Measurements from ENCODE around the gene PHACTR4. TPM values are rescaled to one million over a fixed set of nuclear protein-coding genes. Genes with fewer than 3 reads are reported as not detected.

PHACTR4 gene
- total RNA-seq, 6 experiments from 2014 or later, result 16.1 to 25.8 (median 23.3) TPM

DNA sequence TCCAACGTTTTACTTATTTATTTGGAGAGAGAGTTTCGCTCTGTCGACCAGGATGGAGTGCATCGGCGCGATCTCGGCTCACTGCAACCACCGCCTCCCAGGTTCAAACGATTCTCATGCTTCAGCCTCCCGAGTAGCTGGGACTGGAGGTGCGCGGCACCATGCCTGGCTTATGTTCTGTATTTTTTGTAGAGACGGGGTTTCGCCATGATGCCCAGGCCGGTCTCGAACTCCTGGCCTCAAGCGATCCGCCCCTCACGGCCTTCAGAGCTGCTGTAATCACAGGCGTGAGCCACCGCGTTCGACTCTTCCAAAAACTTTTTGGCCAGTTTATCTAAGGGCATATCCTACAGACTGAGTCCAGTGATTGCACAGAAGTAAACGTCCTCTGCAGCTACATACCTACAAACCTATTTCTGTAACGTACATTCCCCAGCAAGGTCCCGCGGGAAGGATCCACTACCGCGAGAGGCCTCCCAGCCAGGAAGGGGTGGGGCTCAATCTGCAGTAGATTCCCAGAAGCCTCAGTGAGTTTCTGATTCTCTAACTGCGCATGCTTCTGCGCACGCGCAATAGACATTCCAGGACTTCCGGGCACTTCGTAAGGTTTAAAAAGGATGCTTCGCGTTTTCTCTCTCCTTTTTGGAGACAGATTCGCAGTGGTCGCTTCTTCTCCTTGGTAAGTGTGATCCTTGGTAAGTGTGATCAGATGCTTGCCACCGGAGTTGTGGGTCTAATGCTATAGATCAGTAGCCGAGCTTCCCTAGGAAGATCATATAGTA lies 136.1 kb downstream of the PHACTR4 start, which contains the start of gene RCC1:
RCC1 (plus strand) TSS at position 638 of the 782 bp plus-strand sequence. CDS start 23,824 bp downstream, outside the sequence.
- TF ChIP-seq POLR2A (IDR thresholded peaks at IDR 0.05), result peak; percentile 99
- TF ChIP-seq, protein P1, sequence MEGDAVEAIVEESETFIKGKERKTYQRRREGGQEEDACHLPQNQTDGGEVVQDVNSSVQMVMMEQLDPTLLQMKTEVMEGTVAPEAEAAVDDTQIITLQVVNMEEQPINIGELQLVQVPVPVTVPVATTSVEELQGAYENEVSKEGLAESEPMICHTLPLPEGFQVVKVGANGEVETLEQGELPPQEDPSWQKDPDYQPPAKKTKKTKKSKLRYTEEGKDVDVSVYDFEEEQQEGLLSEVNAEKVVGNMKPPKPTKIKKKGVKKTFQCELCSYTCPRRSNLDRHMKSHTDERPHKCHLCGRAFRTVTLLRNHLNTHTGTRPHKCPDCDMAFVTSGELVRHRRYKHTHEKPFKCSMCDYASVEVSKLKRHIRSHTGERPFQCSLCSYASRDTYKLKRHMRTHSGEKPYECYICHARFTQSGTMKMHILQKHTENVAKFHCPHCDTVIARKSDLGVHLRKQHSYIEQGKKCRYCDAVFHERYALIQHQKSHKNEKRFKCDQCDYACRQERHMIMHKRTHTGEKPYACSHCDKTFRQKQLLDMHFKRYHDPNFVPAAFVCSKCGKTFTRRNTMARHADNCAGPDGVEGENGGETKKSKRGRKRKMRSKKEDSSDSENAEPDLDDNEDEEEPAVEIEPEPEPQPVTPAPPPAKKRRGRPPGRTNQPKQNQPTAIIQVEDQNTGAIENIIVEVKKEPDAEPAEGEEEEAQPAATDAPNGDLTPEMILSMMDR (IDR thresholded peaks at IDR 0.05), result no peak
- intact Hi-C loops (cut with DNase I), result no loop called here
- DNase-seq, result peak; percentile 95 to 96 (median 96)
- WGBS (ENCODE audit: insufficient coverage, low coverage, low lambda C conversion rate, missing lambda C conversion rate), result 2% methylated on average over 39 of the region's 41 CpGs
- peak; percentile 90 to 98 (median 96) for ATAC-seq
- peak within 1 kb of the TSS; percentile 53 to 85 (median 60) for H3K27ac ChIP-seq
- peaks cover 0 to 30% (median 11%) of the 10 kb centered on the region in 4 donors for H3K4me1 ChIP-seq
- H3K36me3 ChIP-seq, result peaks cover 14 to 31% (median 21%) of the 10 kb centered on the region in 4 donors
- H3K4me3 ChIP-seq, result peak within 1 kb of the TSS; percentile 72 to 94 (median 85)
- H3K27me3 ChIP-seq, result no peaks in the 10 kb centered on the region
- H3K9me3 ChIP-seq, result no peaks in the 10 kb centered on the region

- peak overlapping the region; percentile 72 to 94 (median 85) for H3K4me3 ChIP-seq
- H3K9me3 ChIP-seq, result no peaks in the 10 kb centered on the region
- intact Hi-C loops (cut with DNase I), result no loop called here
- under 1% methylated on average over 14 of the region's 14 CpGs for WGBS (ENCODE audit: insufficient coverage, low coverage, low lambda C conversion rate, missing lambda C conversion rate)
- DNase-seq (no peak), ATAC-seq (no peak)
- no peaks in the 10 kb centered on the region for H3K27me3 ChIP-seq
- peaks cover 0 to 30% (median 11%) of the 10 kb centered on the region in 4 donors for H3K4me1 ChIP-seq
- peaks cover 16 to 44% (median 27%) of the 10 kb centered on the region in 4 donors for H3K36me3 ChIP-seq
- H3K27ac ChIP-seq, result peak overlapping the region; percentile 44 to 85 (median 53)
- TF ChIP-seq, protein P1 (IDR thresholded peaks at IDR 0.05), result no peak
- no peak for TF ChIP-seq POLR2A (IDR thresholded peaks at IDR 0.05)
These were observed 137.3 kb downstream of the PHACTR4 start for GRCh38 chr1:28506907-28507246.

- Histone ChIP-seq H3K9me3 (no peaks in the 10 kb centered on the region), H3K27me3 (no peaks in the 10 kb centered on the region), H3K36me3 (peaks cover 16 to 48% (median 29%) of the 10 kb centered on the region in 4 donors), H3K4me3 (peak overlapping the region; percentile 72 to 94 (median 85)), H3K4me1 (peaks cover 0 to 30% (median 11%) of the 10 kb centered on the region in 4 donors), H3K27ac (peak overlapping the region; percentile 44 to 85 (median 53))
- no peak for TF ChIP-seq POLR2A (IDR thresholded peaks at IDR 0.05)
- TF ChIP-seq, protein P1 (IDR thresholded peaks at IDR 0.05), result no peak
- DNase-seq (no peak), ATAC-seq (peak in 1 of 4 donors; percentile 12)
- 7% methylated on average over 9 of the region's 11 CpGs for WGBS (ENCODE audit: insufficient coverage, low coverage, low lambda C conversion rate, missing lambda C conversion rate)
- intact Hi-C loops (cut with DNase I), result no loop called here
These were observed 137.7 kb downstream of the PHACTR4 start for GRCh38 chr1:28507247-28507645.

- Histone ChIP-seq H3K4me1 (peaks cover 0 to 30% (median 11%) of the 10 kb centered on the region in 4 donors), H3K9me3 (no peaks in the 10 kb centered on the region), H3K27ac (peak overlapping the region in 2 of 3 donors; percentile 53 to 85), H3K27me3 (no peaks in the 10 kb centered on the region), H3K4me3 (peak overlapping the region; percentile 72 to 94 (median 85)), H3K36me3 (peaks cover 16 to 53% (median 31%) of the 10 kb centered on the region in 4 donors)
- ATAC-seq, result no peak
- TF ChIP-seq, protein P1 (IDR thresholded peaks at IDR 0.05), result no peak
- no peak for TF ChIP-seq POLR2A (IDR thresholded peaks at IDR 0.05)
- 32% methylated on average over 10 of the region's 10 CpGs for WGBS (ENCODE audit: insufficient coverage, low coverage, low lambda C conversion rate, missing lambda C conversion rate)
- no peak for DNase-seq
- intact Hi-C loops (cut with DNase I), result no loop called here
These were observed 138.3 kb downstream of the PHACTR4 start for GRCh38 chr1:28507646-28508434.
